ENCODE data around the gene PTPN14. TPM values are rescaled to one million over a fixed set of nuclear protein-coding genes. Genes with fewer than 3 reads are reported as not detected.
A peak's percentile ranks its signal among the peaks of the same experiment; 100 is the strongest.

The PTPN14 gene
- total RNA-seq, 6 donors from 2014 or later = 15.4 to 42.9 (median 27.0) TPM

- WGBS, 2 donors = 88 to 93% methylated on average over 12 of the region's 12 CpGs
- H3K9me3 ChIP-seq = no peaks in the 10 kb centered on the region
- H3K27ac ChIP-seq = no peak overlapping the region
- no peaks in the 10 kb centered on the region for H3K27me3 ChIP-seq
- DNase-seq (no peak), ATAC-seq (ENCODE audit: low FRiP score in 2 of 2) (no peak)
- H3K4me1 ChIP-seq = no peaks in the 10 kb centered on the region
- no peak for TF ChIP-seq EP300 (IDR thresholded peaks at IDR 0.05)
- no peak for TF ChIP-seq CTCF (IDR thresholded peaks at IDR 0.05)
- no peak for TF ChIP-seq POLR2AphosphoS5 (IDR thresholded peaks at IDR 0.05)
- TF ChIP-seq POLR2A (IDR thresholded peaks at IDR 0.05) = no peak
- no peak overlapping the region for H3K4me3 ChIP-seq
- H3K36me3 ChIP-seq = peaks cover 0 to 35% (median 0%) of the 10 kb centered on the region in 4 donors
These were observed 159.3 kb downstream of the PTPN14 start for GRCh38 chr1:214391873-214392645.

- DNase-seq = no peak
- Histone ChIP-seq H3K36me3 (peaks cover 0 to 48% (median 0%) of the 10 kb centered on the region in 4 donors), H3K9me3 (no peaks in the 10 kb centered on the region), H3K27ac (no peak overlapping the region), H3K4me3 (no peak overlapping the region), H3K4me1 (no peaks in the 10 kb centered on the region), H3K27me3 (no peaks in the 10 kb centered on the region)
- ATAC-seq (ENCODE audit: low FRiP score in 2 of 2) = no peak
- TF ChIP-seq POLR2A (IDR thresholded peaks at IDR 0.05) (no peak), POLR2AphosphoS5 (IDR thresholded peaks at IDR 0.05) (no peak), EP300 (IDR thresholded peaks at IDR 0.05) (no peak), CTCF (IDR thresholded peaks at IDR 0.05) (no peak)
- 89% methylated on average over 4 of the region's 4 CpGs for WGBS, 2 donors
These were observed 161.7 kb downstream of the PTPN14 start for GRCh38 chr1:214389734-214390133.

GRCh38 chr1:214386747-214387146 lies 164.7 kb downstream of the PTPN14 start:
- Histone ChIP-seq H3K27me3 (no peaks in the 10 kb centered on the region), H3K4me1 (no peaks in the 10 kb centered on the region), H3K27ac (no peak overlapping the region), H3K9me3 (no peaks in the 10 kb centered on the region), H3K36me3 (peaks cover 5 to 53% (median 14%) of the 10 kb centered on the region in 4 donors), H3K4me3 (no peak overlapping the region)
- ATAC-seq (ENCODE audit: low FRiP score in 2 of 2) = peak in 1 of 2 donors; percentile 76
- 90 to 94% methylated on average over 14 of the region's 14 CpGs for WGBS, 2 donors
- no peak for TF ChIP-seq EP300 (IDR thresholded peaks at IDR 0.05)
- no peak for TF ChIP-seq CTCF (IDR thresholded peaks at IDR 0.05)
- TF ChIP-seq POLR2A (IDR thresholded peaks at IDR 0.05) = no peak
- TF ChIP-seq POLR2AphosphoS5 (IDR thresholded peaks at IDR 0.05) = no peak
- DNase-seq = peak in 1 of 2 donors; percentile 43

GRCh38 chr1:214386333-214386732 lies 165.1 kb downstream of the PTPN14 start:
- TF ChIP-seq EP300 (IDR thresholded peaks at IDR 0.05) = no peak
- no peak for TF ChIP-seq CTCF (IDR thresholded peaks at IDR 0.05)
- no peak for TF ChIP-seq POLR2AphosphoS5 (IDR thresholded peaks at IDR 0.05)
- TF ChIP-seq POLR2A (IDR thresholded peaks at IDR 0.05) = no peak
- H3K4me1 ChIP-seq = no peaks in the 10 kb centered on the region
- 87 to 94% methylated on average over 7 of the region's 7 CpGs for WGBS, 2 donors
- H3K4me3 ChIP-seq = no peak overlapping the region
- ATAC-seq (ENCODE audit: low FRiP score in 2 of 2) (no peak), DNase-seq (no peak)
- H3K36me3 ChIP-seq = peaks cover 5 to 53% (median 14%) of the 10 kb centered on the region in 4 donors
- H3K27me3 ChIP-seq = no peaks in the 10 kb centered on the region
- H3K9me3 ChIP-seq = no peaks in the 10 kb centered on the region
- no peak overlapping the region for H3K27ac ChIP-seq

GRCh38 chr1:214385428-214385827 lies 166.0 kb downstream of the PTPN14 start:
- 92 to 96% methylated on average over 1 of the region's 1 CpG for WGBS, 2 donors
- Histone ChIP-seq H3K36me3 (peaks cover 5 to 56% (median 14%) of the 10 kb centered on the region in 4 donors), H3K27me3 (no peaks in the 10 kb centered on the region), H3K4me3 (no peak overlapping the region), H3K4me1 (no peaks in the 10 kb centered on the region), H3K9me3 (no peaks in the 10 kb centered on the region), H3K27ac (no peak overlapping the region)
- ATAC-seq (ENCODE audit: low FRiP score in 2 of 2) (no peak), DNase-seq (no peak)
- TF ChIP-seq CTCF (IDR thresholded peaks at IDR 0.05) (no peak), EP300 (IDR thresholded peaks at IDR 0.05) (no peak), POLR2A (IDR thresholded peaks at IDR 0.05) (no peak), POLR2AphosphoS5 (IDR thresholded peaks at IDR 0.05) (no peak)

All from upper lobe of left lung (tissue), 6 donors.